GM18520 (cell line): ENCODE measurements around the gene PROCA1.

Source experiments
- ATAC-seq: cut with Tn5 transposase; IDR thresholded peaks from one replicate; pipeline ENCODE4 v1.9.1; 2021; ENCODE audit not compliant: unreplicated experiment

Gene PROCA1

DNA sequence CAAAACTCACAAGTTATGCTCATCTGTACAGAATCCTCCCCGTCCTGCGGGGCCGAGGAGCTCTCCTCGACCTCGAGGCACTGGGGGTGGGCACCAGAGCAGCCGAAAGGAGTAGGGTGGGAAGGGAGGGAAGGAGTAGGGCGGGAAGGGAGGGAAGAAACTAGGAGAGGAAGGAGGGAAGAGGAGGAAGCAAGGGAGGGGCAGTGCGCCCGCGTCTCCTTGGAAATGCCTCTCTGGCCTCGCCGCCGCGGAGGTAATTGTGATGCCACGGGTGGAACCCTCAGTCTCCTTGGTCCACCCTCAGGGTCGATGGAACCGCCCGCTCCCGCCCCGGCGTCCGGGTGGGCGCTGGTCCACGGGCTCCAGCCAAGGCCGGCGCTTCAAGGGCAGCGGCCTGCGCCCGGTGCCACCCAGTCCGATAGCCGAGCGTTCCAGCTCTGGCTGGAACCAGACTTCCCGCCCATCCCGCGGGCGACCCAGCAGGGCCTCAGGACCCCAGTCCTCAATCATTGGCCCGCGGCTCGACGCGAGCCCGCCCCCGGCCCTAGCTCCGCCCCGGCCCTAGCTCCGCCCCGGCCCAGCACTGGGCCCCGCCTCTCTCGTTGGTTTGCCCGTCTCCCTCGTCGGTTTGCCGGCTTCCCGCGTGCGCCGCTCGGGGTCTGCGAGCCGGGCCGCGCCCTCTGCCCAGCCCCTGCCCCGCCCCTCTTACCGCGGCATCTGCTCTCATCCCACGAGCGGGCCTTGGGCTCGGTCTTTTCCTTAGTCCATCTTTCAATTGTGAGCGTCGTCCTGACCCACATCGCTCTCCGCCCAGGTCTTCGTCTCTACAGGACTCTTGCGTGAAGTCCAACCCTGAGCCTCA is 596 bp downstream of the PROCA1 start:
- ATAC-seq, result peak; percentile 64

DNA sequence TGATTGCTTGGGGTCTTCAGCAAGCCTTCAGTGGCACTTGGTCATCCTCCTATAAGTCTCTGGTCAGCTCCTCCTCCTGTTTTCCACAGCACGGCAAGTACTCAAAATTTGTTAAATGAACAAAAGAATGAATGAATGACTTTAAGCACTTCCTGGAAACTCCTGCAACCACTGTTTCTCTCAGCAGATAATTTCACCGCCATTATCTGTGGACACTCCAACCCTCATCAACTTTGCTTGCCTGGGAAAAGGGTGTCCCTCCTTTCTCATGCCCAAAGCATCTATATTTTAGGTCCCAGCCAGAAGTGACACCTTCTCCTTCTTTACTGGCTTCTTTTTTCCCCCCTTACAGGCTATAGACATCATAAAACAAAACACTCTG is 4.4 kb downstream of the PROCA1 start:
- no peak for ATAC-seq

DNA sequence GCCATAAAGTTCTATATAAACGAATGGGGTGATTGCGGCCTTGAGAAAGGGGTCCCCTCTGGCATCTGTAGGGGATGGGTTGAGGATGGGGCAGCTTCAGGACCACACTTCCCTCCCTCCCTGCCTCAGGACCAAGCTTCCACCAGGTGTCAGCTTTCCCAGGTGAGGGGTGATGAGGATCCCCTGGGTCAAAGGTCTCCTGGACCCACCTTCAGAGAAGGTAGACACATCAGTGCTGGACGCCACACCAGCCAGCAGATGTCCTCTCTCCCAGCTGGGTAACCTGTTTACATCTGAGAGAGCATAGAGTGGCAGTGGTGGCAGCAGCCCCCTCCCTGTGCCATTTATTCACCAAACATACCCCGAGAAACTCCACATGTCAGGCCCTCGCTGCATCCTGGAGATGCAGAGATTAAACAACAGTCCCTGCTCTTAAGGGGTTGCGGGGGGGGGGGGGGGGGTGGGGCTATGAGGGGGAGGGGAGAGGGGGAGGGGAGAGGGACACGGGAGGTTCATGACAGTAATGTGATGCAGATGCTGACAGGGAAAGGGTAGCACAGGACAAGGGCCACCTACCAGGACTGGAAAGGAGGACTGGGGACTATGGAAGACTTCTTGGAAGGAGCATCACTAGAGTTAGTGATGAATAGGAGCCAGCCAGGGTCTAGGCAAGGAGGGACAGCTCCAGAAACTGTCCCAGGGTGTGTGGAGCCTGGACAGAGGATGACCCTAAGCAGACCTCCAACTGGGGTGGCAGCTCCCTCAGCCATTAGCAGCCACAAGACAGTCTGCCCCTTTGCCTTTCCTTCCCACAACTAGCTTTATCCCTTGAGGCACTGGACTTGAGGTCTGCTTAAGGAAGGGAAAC is 5.0 kb downstream of the PROCA1 start:
- no peak for ATAC-seq

DNA sequence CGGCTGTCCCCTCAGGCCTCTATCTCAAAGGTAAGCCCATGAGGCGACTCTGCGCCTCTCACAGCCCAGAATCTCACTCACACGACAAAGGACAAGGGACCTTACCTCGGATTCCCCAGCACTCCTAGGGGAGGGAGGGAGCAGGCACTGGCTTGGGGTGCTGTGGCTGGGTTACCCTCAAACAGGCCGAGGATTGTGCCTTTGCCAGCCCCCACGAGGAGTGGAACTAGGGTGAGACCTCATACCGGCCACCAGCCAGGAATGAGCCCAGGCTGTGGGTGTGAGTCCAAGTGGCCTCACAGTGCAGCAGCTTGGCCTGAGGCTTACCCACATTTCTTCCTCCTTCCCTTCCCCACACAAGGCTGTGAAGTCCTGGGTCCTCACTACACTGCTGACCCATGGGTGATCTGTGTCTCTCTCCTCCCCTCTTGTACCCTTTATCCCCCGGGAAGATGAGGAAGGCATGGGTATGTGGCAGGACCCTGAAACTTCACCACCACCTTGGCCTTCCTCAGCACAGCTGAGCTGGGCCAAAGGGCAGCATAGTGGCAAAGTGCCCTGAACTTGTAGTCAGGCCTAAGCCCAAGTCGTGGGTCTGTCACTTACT is 5.9 kb downstream of the PROCA1 start:
- ATAC-seq, result no peak

DNA sequence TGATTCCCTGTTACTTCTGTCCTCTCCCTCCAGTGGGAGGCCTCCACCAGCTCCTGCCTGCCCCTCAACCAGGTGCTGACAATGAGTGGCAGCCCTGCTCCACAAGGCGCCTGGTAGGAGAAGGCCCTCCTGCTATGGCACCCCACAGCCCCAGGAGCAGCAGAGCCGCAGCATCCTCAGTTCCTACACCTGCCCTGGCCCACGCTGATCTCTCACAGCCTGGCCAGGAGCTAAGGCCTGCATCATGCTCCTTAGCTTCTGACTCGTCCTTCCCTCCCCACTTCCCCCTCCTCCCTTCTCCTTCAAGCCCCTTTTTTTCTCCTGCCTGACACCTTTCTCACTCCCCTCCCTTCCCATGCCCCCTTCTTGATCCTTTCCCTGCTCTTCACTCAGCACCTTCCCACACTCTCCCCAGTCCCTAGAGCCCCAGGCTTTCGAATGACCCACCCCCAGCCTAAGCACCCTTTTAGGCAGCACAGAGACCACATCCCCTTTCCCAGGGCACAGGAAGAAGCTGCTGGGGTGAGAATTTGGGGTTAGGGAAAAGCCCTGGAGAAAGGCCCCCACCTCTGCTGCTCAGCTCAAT is 6.5 kb downstream of the PROCA1 start:
- ATAC-seq, result no peak

DNA sequence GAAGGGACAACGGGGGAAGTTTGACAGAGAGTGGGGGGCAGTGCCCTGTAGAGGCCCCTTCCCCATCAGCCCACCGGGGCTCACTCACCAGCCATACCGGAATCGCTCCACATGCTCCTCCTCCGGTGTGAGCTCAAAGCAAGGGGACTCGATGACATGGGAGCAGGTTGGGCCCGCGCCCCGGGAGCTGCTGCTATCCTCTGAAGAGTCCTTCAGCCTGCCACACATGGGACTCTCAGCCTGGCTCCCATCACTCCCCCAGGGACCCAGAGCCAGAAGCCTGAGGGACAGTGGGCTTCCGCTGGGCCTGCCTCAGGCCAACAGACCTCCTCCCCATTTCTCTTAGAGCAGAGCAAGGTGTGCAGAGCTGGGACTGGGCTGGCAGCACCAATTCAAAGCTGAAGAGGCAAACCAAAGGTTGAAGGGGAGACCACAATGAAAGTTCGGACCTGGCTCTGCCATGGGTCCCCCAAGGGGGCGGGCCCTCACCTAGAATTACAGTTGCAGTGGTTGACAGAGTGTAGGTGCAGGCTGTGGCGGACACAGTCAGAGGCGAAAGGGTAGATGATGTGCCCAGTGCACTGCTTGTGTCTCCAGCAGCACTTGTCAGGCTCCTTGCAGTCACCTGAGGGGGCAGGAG is 7.3 kb downstream of the PROCA1 start:
- no peak for ATAC-seq

DNA sequence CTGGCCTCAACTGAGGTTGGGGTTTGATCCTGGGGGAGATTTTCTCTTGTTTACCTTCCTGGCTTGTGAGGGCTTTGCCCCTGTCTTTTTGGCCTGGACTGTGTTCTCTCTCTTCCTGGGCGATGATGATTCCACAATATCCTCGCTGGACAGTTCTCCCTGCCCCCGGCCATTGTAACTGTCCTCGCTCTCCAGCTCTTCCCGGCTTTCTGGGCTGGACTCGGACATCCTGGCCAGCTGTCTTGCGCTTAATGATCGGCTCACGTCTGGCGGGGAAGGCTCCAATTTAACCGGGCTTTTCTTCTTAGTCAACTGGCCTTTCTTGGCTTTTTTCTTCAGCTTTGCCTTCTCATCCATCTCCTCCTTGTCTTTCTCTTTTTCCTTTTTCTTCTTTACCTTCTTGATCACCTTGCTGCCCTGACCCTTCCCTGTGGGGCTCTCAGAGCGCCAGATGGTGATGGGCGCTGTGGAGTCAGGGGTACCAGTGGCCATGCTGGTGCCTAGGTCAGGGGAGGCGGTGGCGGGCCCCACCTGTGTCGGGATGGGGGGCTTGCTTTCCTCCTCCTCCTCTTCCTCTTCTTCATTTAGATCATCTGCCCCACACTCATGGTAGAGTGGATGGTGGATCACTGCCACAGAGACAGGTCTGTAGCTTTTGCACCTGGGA is 8.0 kb downstream of the PROCA1 start:
- ATAC-seq, result no peak

DNA sequence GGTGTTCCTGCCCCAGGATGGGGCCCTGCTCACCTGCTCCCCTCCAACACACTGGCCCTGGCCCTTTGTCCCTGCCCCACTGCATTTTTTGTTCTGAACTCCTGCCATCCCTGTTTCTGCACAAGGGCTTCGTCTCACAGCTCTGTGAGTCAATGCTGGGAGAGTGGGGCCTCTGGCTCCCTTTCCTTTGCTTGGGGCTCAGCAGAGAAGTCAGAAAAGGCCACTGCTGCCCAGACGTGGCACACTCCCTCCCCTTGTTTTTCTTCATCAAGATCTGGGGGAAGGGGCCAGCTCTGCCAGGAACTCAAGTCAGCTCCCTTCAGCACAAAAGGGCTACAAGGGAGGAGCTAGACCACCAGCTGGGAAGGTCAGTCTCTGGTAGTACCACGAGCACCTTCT is 8.9 kb downstream of the PROCA1 start:
- ATAC-seq, result no peak

DNA sequence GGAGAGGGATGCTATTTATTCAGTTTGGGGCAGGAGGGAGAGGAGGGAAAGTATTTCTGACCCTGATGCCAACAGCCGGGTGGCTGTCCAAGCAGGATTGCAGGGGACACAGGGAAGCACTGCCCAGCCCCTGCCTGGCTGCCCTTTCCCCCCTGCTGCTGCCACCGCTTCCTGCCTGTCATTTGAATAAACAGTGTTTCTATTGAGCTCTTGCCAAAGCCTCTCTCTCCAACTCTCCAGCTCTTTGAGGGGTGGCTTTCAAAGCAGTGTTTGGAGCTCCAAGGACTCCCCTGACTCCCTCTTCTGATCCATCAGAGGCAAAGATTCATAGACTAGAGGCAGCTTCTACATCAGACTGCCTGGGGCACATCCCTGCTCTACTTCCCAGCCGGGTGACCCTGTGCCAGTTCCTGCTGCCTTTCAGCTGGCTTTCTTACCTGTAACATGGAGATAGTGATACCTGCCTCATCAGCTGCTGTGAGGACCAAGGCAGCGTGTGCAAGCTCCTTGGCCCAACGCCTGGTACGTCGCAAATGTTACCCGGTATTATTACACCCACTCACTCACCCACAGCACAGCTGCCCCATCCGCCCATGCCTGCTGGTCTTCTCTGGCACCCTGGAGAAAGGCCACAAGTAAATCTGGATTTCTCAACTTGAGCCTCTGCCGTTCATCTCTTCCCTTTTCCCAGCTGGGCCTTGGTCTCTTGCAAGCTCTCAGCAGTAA is 9.5 kb downstream of the PROCA1 start:
- no peak for ATAC-seq

DNA sequence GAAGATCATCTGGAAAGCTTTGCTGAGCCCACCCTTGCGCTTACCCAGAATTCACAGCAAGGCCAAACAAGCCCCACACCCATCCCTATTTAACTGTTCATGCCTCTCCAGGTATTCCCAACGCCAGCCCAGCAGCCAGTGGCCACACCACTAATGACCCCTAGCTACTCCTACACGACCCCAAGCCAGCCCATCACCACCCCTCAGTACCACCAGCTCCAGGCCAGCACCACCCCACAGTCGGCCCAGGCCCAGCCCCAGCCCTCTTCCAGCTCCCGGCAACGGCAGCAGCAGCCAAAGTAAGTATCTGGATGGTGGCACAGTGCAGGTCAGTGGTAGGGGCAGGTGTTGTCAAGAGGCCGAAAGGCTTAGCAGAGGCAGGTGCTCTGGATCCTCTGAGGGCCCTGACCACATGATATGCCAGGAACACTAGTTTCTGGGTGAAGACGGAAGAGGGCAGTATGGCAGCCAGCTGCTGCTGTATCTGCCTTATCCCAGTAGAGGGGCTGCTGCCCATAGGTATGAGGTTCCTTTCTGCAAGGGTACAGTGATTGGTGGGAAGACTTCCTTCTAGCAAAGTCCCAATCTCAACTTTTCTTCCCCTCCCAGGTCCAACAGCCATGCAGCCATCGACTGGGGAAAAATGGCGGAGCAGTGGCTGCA is 10.7 kb downstream of the PROCA1 start:
- no peak for ATAC-seq

DNA sequence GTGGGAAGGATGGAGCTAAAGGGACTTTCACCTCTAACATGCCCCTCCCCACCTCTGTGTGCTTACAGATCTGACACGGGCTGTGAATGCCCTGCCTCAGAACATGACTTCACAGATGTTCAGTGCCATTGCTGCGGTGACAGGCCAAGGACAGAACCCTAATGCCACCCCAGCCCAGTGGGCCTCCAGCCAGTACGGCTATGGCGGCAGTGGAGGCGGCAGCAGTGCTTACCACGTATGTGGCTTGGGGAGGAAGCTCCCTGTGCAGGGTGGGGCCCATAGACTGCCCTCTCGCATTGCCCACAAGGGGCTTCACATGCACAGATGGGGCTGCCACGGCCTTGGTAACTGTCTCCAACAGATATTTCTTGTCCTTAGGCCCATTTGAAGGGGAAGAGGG is 11.4 kb downstream of the PROCA1 start:
- ATAC-seq, result no peak

DNA sequence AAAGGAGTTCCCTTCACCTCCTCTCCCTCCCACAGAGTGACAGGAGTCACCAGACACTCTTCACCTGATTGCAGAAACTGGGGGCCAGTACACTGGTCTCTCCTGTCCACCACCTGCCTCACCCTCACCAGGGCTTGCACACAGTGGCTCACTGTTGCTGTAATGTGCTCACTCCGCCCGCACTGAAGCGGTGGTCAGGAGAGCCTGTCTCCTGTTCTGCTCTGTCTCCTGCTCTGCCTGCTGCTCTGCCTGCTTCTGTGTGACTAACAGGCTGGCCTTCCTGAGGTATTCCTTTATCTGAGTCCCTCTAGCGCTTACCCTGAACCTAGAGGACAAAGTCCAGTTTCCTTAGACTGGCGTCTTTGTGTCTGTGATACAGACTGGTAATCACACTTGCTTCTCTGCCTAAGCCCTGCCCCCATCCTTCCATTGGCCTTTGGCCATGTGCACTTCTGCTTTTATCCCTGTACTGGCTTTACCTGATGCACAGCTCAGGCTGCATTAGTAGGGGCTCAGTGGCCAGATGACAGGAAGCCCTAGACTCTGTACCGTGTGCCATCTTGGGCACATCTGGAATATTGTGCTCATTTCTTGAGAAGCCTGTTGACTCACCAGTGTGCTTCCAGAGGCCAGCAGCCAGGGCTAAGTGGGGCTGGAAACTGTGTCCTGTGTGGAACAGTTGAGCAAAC is 13.3 kb downstream of the PROCA1 start:
- no peak for ATAC-seq

DNA sequence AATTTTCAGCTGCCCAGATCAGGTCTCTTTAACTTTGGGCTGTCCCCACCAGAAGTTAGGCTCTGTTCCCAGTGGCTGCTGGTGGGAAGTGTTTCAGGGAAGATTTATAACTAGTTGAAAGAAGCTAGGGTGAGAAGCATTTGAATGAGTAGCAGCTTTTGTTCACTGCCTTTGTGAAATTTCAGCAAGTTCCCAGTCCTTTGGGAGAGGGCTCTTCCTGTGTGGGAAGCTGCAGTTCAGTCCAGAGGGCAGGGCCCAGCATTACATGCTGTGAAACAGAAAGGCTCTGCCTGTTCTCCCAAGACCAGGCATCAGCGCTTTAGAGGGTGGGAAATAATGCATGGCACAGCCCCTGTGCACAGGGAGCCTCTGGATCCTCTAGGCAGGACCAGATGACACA is 17.8 kb downstream of the PROCA1 start:
- no peak for ATAC-seq

DNA sequence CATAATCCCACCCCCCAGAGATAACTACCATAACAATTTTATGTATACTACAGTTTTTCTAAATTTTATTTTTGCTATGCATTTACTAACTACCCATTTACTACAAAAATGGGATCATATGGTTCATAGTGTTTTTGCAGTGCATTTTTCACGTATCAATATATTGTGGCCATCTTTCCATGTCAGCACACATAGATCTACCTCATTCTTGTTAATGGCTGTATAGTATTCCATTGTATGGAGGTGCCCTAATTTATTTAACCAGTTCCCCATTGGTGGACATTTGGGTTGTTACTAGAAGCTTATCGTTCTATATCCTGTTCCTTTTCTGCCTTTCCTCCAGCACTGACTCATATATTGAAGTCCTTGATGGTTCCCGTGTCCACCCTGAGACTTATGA is 22.7 kb downstream of the PROCA1 start:
- no peak for ATAC-seq

DNA sequence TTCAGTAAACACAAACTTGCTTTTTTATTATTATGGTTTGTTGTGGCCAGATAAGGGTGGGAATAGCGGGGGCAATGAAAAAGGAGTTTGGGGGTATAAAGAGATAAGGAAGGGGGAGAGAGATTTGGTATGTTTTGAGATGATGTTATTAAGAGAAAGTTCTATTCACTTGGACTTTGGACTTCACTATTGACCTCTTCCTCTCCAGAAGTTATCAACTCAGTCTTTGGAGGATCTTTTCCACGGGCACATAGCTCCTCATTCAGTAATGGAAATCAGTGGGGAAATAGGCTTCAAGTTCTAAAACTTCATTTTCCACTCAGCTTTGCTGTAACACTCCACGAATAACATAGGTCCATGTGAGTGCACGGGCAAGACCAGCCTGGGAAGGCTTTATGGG is 23.2 kb downstream of the PROCA1 start:
- ATAC-seq, result no peak

DNA sequence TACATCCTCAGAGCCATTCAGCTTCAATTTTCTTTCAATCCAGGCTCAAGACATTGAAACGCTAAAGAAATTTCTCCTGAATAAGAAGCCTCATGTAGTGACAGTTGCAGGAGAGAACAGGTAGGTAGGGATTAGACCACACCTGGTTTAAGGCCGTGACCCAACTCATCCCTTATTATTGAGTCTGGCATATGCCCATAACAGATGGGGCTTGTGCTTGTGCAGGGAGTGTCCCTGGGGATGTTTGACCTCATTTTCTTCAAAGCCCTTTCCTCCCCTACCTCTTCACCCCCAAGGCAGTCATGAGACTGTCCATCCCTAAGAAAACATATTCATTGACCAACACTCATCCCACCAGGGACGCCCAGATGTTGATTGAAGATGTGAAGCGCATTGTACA is 25.4 kb downstream of the PROCA1 start:
- ATAC-seq, result no peak

DNA sequence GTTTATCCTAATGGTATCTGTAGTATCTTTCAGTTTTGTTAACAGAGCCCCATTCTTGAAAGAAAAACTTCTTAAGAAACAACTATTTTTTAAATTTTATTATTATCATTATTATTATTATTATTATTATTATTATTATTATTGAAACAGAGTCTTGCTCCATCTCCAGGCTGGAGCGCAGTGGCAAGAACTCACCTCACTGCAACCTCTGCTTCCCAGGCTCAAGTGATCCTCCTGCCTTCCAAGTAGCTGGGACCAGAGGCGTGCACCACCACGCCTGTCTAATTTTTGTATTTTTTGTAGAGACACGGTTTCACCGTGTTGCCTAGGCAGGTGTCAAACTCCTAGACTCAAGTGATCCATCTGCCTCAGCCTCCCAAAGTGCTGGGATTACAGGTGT is 26.3 kb downstream of the PROCA1 start:
- no peak for ATAC-seq

DNA sequence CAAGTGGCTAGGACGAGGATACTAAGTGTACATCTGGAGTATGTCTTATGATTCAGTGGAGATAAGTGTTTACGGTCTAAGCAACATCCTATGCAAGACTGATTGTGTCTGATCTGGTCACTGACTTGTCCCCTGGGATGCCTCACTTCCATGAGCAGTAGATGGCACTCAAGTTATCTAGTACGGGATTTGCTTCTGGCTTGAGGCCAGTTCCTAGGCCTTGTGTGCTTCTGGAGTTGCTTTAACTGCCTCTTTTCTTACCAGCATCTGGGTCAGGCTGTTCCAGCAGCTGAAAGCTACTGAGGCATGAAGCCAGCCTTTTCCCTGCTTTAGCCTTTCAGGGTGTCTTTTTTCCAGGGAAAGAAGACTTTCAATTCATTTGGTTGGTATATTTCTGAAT is 26.7 kb downstream of the PROCA1 start:
- ATAC-seq, result no peak

DNA sequence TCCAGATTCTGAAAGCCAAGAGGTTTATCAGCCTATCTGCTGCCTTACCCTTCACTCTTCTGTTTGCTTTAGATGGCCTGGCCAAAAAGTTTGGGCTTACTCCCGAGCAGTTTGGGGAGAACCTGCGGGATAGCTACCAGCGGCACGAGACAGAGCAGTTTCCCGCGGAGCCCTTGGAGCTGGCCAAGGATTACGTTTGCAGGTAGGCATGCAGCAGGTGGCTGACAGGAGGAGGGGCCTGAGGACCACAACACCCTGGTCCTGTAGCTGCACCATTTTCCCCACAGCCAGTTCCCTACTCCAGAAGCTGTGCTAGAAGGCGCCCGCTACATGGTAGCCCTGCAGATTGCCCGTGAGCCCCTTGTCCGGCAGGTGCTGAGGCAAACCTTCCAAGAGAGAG is 29.0 kb downstream of the PROCA1 start:
- no peak for ATAC-seq
